WTC11 (cell line): Measurements from ENCODE around the gene TFEC. TPM values are rescaled to one million over a fixed set of nuclear protein-coding genes. Genes with fewer than 3 reads are reported as not detected.

Experiments
- ATAC-seq: fragments of 200-7000 bp; cut with Tn5 transposase; 2 replicates; pipeline ENCODE4 v1.10.0; 2021; ENCODE audit warnings: mild to moderate bottlenecking, moderate library complexity
- CTCF ChIA-PET: fragments of 300-600 bp; sonication (Branson Sonifier 250); formaldehyde crosslinking; loops from one replicate; lab custom pipeline; 2021; ENCODE audit warnings: antibody characterized with exemption; lab: Charles Lee
- POLR2A ChIA-PET: fragments of 350-600 bp; sonication (Branson Sonifier 250); formaldehyde crosslinking; loops from one replicate; lab custom pipeline; 2021; ENCODE audit warnings: antibody characterized with exemption; lab: Charles Lee
- DNase-seq: peaks from one replicate; pipeline ENCODE4 v3.0.0; 2021; ENCODE audit warnings: low spot score
- H3K27ac Mint-ChIP-seq: 2 replicates; pipeline ENCODE4 v1.8.0; 2021; ENCODE audit warnings: mixed read lengths
- H3K27me3 Mint-ChIP-seq: 2 replicates; pipeline ENCODE4 v1.8.0; 2021; ENCODE audit warnings: low read depth, mild to moderate bottlenecking, moderate library complexity, mixed read lengths
- H3K36me3 Mint-ChIP-seq: 2 replicates; pipeline ENCODE4 v1.8.0; 2021; ENCODE audit warnings: mixed read lengths
- H3K4me1 Mint-ChIP-seq: 2 replicates; pipeline ENCODE4 v1.8.0; 2022; ENCODE audit warnings: mixed read lengths
- H3K4me3 Mint-ChIP-seq: 2 replicates; pipeline ENCODE4 v1.8.0; 2021; ENCODE audit warnings: mild to moderate bottlenecking, moderate library complexity, mixed read lengths
- H3K9me3 Mint-ChIP-seq: 2 replicates; pipeline ENCODE4 v1.8.0; 2021; ENCODE audit warnings: mixed read lengths
- ATF1 ChIP-seq: sonication (generic); formaldehyde crosslinking; IDR thresholded peaks from 2 replicates; pipeline ENCODE4 v1.8.1; 2023; ENCODE audit warnings: mild to moderate bottlenecking, moderate library complexity, missing genetic modification reagents
- CREM ChIP-seq: sonication (generic); formaldehyde crosslinking; IDR thresholded peaks from 2 replicates; pipeline ENCODE4 v1.8.1; 2022; ENCODE audit warnings: mild to moderate bottlenecking, missing genetic modification reagents, moderate library complexity
- CTCF ChIP-seq: fragments of 200-600 bp; IDR thresholded peaks from 2 replicates; pipeline ENCODE4 v1.8.0; 2022; ENCODE audit warnings: antibody characterized with exemption
- E2F4 ChIP-seq: sonication (generic); formaldehyde crosslinking; IDR thresholded peaks from 2 replicates; pipeline ENCODE4 v1.8.1; 2022; ENCODE audit warnings: low read depth, mild to moderate bottlenecking, moderate library complexity, missing genetic modification reagents, borderline replicate concordance
- EMX1 ChIP-seq: fragments of 250-450 bp; sonication (Bioruptor Pico); IDR thresholded peaks from 2 replicates; pipeline ENCODE4 v1.8.0; 2021; ENCODE audit warnings: mild to moderate bottlenecking
- HMGA2 ChIP-seq: fragments of 250-450 bp; sonication (Bioruptor Pico); IDR thresholded peaks from 2 replicates; pipeline ENCODE4 v1.4.0; 2021; ENCODE audit warnings: mild to moderate bottlenecking, moderate library complexity
- MLX ChIP-seq: sonication (generic); formaldehyde crosslinking; IDR thresholded peaks from 2 replicates; pipeline ENCODE4 v1.8.1; 2023; ENCODE audit warnings: mild to moderate bottlenecking, missing genetic modification reagents, moderate library complexity
- MYBL2 ChIP-seq: sonication (generic); formaldehyde crosslinking; IDR thresholded peaks from 2 replicates; pipeline ENCODE4 v1.8.1; 2023; ENCODE audit warnings: mild to moderate bottlenecking, moderate library complexity, missing genetic modification reagents
- NFYB ChIP-seq: sonication (generic); formaldehyde crosslinking; conservative IDR thresholded peaks from 2 replicates; pipeline ENCODE4 v1.8.0; 2022; ENCODE audit warnings: low read depth, missing genetic modification reagents
- SP1 ChIP-seq: sonication (generic); formaldehyde crosslinking; conservative IDR thresholded peaks from 2 replicates; pipeline ENCODE4 v1.8.1; 2022; ENCODE audit warnings: missing genetic modification reagents
- TCF7 ChIP-seq: sonication (generic); formaldehyde crosslinking; IDR thresholded peaks from 2 replicates; pipeline ENCODE4 v1.8.0; 2022; ENCODE audit warnings: mild to moderate bottlenecking, low read depth, missing genetic modification reagents, moderate library complexity
- TP53 ChIP-seq: sonication (generic); formaldehyde crosslinking; IDR thresholded peaks from 2 replicates; pipeline ENCODE4 v1.8.1; 2023; ENCODE audit warnings: mild to moderate bottlenecking, missing genetic modification reagents
- USF1 ChIP-seq: sonication (generic); formaldehyde crosslinking; IDR thresholded peaks from 2 replicates; pipeline ENCODE4 v1.8.0; 2022; ENCODE audit warnings: mild to moderate bottlenecking, missing genetic modification reagents
- ZNF219 ChIP-seq: sonication (generic); formaldehyde crosslinking; IDR thresholded peaks from 2 replicates; pipeline ENCODE4 v1.8.0; 2023; ENCODE audit warnings: missing genetic modification reagents, mild to moderate bottlenecking, borderline replicate concordance
- ZNF396 ChIP-seq: fragments of 250-450 bp; sonication (Bioruptor Pico); IDR thresholded peaks from 2 replicates; pipeline ENCODE4 v1.8.0; 2021; ENCODE audit warnings: mild to moderate bottlenecking, moderate library complexity, borderline replicate concordance
- ZNF671 ChIP-seq: fragments of 250-450 bp; sonication (Bioruptor Pico); IDR thresholded peaks from 2 replicates; pipeline ENCODE4 v1.8.0; 2021; ENCODE audit warnings: mild to moderate bottlenecking
- total RNA-seq: library from RNA; stranded (reverse); gene quantifications from 3 replicates; pipeline ENCODE4 v1.2.3, GENCODE V29; 2021
- TF ChIP-seq, protein P1 (sequence below): sonication (generic); formaldehyde crosslinking; IDR thresholded peaks from 2 replicates; pipeline ENCODE4 v1.8.0; 2022; ENCODE audit warnings: mild to moderate bottlenecking, missing genetic modification reagents
- TF ChIP-seq, protein P2 (sequence below): fragments of 250-450 bp; sonication (Bioruptor Pico); IDR thresholded peaks from 2 replicates; pipeline ENCODE4 v1.9.0; 2021; ENCODE audit warnings: mild to moderate bottlenecking
- TF ChIP-seq, protein P3 (sequence below): sonication (generic); formaldehyde crosslinking; IDR thresholded peaks from 2 replicates; pipeline ENCODE4 v1.8.1; 2023; ENCODE audit warnings: mild to moderate bottlenecking, missing genetic modification reagents, moderate library complexity
- TF ChIP-seq, protein P4 (sequence below): sonication (generic); formaldehyde crosslinking; IDR thresholded peaks from 2 replicates; pipeline ENCODE4 v1.8.1; 2023; ENCODE audit warnings: mild to moderate bottlenecking, moderate library complexity, missing genetic modification reagents

Gene TFEC
- total RNA-seq, 1 experiment from 2014 or later, result 0.17 TPM

DNA sequence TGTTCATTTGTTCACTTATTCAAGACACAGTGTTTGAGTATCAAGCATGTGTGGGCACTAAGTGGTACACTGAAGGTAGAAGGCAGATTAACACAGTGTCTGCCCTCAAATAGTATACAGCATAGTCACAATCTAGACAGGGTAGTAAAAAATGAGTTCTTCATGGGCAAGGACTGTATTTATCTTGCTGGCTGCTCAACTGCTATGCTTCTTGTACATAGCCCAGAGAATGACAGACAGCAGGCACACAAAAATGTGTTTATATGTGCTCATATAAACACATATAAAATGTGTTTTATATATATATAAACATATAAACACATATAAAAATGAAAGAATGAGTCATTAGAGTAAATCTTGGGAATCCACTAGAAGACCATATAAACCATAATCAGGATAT lies 43.1 kb downstream of the TFEC start:
- Mint-ChIP-seq H3K27me3 (no peaks in the 10 kb centered on the region), H3K27ac (no peak overlapping the region), H3K9me3 (peaks cover 10% of the 10 kb centered on the region; the same call in 1 of the 2 replicates), H3K36me3 (no peaks in the 10 kb centered on the region)
- ChIA-PET POLR2A (no interaction called here), CTCF (no interaction called here)
- ATAC-seq, result no peak
- no peak for DNase-seq
- TF ChIP-seq ZNF219 (CRISPR knock-in tag) (no peak), ZNF396 (CRISPR knock-in tag) (no peak), HMGA2 (no peak), ATF1 (CRISPR knock-in tag) (no peak), ZNF671 (CRISPR knock-in tag) (no peak), CREM (CRISPR knock-in tag) (no peak), EMX1 (CRISPR knock-in tag) (no peak), CTCF (no peak), TCF7 (CRISPR knock-in tag) (no peak), NFYB (no peak), USF1 (no peak)
- TF ChIP-seq, protein P1, sequence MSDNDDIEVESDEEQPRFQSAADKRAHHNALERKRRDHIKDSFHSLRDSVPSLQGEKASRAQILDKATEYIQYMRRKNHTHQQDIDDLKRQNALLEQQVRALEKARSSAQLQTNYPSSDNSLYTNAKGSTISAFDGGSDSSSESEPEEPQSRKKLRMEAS (CRISPR knock-in tag), result no peak
- TF ChIP-seq, protein P2, sequence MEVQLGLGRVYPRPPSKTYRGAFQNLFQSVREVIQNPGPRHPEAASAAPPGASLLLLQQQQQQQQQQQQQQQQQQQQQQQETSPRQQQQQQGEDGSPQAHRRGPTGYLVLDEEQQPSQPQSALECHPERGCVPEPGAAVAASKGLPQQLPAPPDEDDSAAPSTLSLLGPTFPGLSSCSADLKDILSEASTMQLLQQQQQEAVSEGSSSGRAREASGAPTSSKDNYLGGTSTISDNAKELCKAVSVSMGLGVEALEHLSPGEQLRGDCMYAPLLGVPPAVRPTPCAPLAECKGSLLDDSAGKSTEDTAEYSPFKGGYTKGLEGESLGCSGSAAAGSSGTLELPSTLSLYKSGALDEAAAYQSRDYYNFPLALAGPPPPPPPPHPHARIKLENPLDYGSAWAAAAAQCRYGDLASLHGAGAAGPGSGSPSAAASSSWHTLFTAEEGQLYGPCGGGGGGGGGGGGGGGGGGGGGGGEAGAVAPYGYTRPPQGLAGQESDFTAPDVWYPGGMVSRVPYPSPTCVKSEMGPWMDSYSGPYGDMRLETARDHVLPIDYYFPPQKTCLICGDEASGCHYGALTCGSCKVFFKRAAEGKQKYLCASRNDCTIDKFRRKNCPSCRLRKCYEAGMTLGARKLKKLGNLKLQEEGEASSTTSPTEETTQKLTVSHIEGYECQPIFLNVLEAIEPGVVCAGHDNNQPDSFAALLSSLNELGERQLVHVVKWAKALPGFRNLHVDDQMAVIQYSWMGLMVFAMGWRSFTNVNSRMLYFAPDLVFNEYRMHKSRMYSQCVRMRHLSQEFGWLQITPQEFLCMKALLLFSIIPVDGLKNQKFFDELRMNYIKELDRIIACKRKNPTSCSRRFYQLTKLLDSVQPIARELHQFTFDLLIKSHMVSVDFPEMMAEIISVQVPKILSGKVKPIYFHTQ (CRISPR knock-in tag), result no peak
- TF ChIP-seq, protein P3, sequence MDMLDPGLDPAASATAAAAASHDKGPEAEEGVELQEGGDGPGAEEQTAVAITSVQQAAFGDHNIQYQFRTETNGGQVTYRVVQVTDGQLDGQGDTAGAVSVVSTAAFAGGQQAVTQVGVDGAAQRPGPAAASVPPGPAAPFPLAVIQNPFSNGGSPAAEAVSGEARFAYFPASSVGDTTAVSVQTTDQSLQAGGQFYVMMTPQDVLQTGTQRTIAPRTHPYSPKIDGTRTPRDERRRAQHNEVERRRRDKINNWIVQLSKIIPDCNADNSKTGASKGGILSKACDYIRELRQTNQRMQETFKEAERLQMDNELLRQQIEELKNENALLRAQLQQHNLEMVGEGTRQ (CRISPR knock-in tag), result no peak
- TF ChIP-seq, all 79 proteins: peak for 0
- Mint-ChIP-seq H3K4me3 (no peak overlapping the region), H3K4me1 (no peaks in the 10 kb centered on the region)

DNA sequence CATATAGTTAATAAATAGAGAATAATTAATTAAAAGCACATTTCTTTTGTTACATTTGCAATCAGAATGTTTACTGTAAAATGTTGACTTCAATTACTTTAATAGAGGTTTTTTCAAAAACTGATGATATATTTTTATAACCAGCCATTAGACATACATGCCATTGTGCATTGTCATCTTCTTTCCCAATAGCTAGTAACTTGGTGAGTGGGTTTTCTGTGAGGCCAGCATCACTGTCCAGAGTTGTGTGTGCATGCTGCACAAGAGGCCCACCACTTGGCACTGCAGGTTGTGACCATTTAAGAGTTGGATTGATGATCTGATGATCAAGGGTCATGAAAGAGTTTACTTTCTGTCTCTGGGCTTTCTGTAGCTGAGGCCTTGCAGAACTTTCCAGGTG lies 46.5 kb downstream of the TFEC start:
- TF ChIP-seq SP1 (no peak), MLX (CRISPR knock-in tag) (no peak), MYBL2 (CRISPR knock-in tag) (no peak), E2F4 (CRISPR knock-in tag) (no peak), ATF1 (CRISPR knock-in tag) (no peak), TP53 (no peak)
- TF ChIP-seq, protein P4, sequence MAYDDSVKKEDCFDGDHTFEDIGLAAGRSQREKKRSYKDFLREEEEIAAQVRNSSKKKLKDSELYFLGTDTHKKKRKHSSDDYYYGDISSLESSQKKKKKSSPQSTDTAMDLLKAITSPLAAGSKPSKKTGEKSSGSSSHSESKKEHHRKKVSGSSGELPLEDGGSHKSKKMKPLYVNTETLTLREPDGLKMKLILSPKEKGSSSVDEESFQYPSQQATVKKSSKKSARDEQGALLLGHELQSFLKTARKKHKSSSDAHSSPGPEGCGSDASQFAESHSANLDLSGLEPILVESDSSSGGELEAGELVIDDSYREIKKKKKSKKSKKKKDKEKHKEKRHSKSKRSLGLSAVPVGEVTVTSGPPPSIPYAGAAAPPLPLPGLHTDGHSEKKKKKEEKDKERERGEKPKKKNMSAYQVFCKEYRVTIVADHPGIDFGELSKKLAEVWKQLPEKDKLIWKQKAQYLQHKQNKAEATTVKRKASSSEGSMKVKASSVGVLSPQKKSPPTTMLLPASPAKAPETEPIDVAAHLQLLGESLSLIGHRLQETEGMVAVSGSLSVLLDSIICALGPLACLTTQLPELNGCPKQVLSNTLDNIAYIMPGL (CRISPR knock-in tag), result no peak

More for the DNA sequence above, 46.5 kb downstream of the TFEC start:
- Mint-ChIP-seq H3K9me3 (no peaks in the 10 kb centered on the region), H3K4me3 (no peak overlapping the region), H3K27ac (no peak overlapping the region), H3K36me3 (no peaks in the 10 kb centered on the region), H3K4me1 (no peaks in the 10 kb centered on the region), H3K27me3 (no peaks in the 10 kb centered on the region)
- CTCF ChIA-PET, result no interaction called here
- POLR2A ChIA-PET, result no interaction called here
- ATAC-seq, result no peak
- DNase-seq, result no peak
